Measurements from ENCODE around the gene DPYSL5. TPM values are rescaled to one million over a fixed set of nuclear protein-coding genes. Genes with fewer than 3 reads are reported as not detected.

Gene DPYSL5
- total RNA-seq, 1 donor from 2014 or later, result 0.11 TPM

DNA sequence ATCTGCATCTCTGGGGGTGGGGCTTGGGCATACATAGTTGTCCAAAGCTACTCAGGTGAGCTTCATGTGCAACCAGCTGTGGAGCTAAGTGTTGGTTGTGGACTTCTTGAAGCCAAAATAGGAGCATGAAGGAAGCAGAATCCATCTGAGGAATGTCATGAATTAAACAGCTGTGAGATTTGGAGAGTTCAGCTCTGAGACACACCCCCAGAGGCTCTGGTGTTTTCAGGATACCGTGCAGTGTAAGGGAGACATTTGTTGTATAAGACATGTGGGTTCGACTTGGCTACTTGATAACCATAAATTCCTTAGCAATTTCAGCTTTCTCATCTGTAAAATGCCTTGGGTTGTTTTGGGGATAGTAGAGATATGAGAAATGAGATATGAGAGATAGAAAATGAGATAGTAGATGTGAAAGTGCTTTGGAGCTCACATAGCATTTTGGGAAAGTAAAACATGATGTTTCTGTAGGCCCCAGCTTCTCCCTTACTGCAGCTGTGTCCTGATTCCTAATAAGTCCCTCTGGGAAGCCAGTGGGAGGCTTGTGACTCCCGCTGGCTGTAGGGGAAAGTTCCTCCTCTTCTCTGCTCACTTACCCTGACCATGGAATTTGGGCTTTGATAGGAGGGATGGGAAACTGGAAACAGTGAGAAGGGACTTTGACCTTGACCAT, 50.0 kb downstream of the DPYSL5 start:
- H3K36me3 Mint-ChIP-seq (ENCODE audit: unreplicated experiment), result no peaks in the 10 kb centered on the region
- H3K27me3 Mint-ChIP-seq (ENCODE audit: unreplicated experiment), result peaks cover 47% of the 10 kb centered on the region
- peaks cover 11% of the 10 kb centered on the region for H3K9me3 Mint-ChIP-seq (ENCODE audit: unreplicated experiment)
- peak; percentile 11 for DNase-seq (ENCODE audit: extremely low spot score, unreplicated experiment)
- H3K4me3 Mint-ChIP-seq (ENCODE audit: unreplicated experiment), result no peak overlapping the region
- no peak overlapping the region for H3K27ac Mint-ChIP-seq (ENCODE audit: unreplicated experiment)
- H3K4me1 Mint-ChIP-seq (ENCODE audit: unreplicated experiment), result peaks cover 7% of the 10 kb centered on the region
- TF ChIP-seq, protein P1, sequence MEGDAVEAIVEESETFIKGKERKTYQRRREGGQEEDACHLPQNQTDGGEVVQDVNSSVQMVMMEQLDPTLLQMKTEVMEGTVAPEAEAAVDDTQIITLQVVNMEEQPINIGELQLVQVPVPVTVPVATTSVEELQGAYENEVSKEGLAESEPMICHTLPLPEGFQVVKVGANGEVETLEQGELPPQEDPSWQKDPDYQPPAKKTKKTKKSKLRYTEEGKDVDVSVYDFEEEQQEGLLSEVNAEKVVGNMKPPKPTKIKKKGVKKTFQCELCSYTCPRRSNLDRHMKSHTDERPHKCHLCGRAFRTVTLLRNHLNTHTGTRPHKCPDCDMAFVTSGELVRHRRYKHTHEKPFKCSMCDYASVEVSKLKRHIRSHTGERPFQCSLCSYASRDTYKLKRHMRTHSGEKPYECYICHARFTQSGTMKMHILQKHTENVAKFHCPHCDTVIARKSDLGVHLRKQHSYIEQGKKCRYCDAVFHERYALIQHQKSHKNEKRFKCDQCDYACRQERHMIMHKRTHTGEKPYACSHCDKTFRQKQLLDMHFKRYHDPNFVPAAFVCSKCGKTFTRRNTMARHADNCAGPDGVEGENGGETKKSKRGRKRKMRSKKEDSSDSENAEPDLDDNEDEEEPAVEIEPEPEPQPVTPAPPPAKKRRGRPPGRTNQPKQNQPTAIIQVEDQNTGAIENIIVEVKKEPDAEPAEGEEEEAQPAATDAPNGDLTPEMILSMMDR (IDR thresholded peaks at IDR 0.05), result no peak

DNA sequence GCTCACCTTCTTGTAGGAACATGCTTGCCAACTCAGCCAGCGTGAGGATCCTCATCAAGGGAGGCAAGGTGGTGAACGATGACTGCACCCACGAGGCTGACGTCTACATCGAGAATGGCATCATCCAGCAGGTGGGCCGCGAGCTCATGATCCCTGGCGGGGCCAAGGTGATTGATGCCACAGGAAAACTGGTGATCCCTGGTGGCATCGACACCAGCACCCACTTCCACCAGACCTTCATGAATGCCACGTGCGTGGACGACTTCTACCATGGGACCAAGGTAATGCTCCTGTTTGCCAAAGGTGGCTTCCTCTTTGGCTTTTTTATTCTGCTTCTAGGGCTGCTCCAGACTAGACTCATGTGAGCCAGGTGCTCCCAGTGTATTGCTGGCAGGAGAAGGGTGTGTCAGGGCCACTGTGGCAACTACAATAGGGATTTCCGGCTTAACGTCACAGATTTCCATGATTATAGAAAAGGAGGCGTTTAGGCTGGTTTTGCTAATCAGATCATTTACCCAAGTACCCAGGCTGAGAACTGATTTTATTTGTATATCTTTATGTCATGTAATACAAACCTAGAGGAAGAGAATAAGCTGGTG, 50.6 kb downstream of the DPYSL5 start:
- H3K27me3 Mint-ChIP-seq (ENCODE audit: unreplicated experiment), result peaks cover 40% of the 10 kb centered on the region
- peaks cover 7% of the 10 kb centered on the region for H3K4me1 Mint-ChIP-seq (ENCODE audit: unreplicated experiment)
- TF ChIP-seq, protein P1 (IDR thresholded peaks at IDR 0.05), result no peak
- H3K9me3 Mint-ChIP-seq (ENCODE audit: unreplicated experiment), result peaks cover 11% of the 10 kb centered on the region
- no peak overlapping the region for H3K27ac Mint-ChIP-seq (ENCODE audit: unreplicated experiment)
- H3K36me3 Mint-ChIP-seq (ENCODE audit: unreplicated experiment), result no peaks in the 10 kb centered on the region
- no peak overlapping the region for H3K4me3 Mint-ChIP-seq (ENCODE audit: unreplicated experiment)
- peak; percentile 71 for DNase-seq (ENCODE audit: extremely low spot score, unreplicated experiment)

DNA sequence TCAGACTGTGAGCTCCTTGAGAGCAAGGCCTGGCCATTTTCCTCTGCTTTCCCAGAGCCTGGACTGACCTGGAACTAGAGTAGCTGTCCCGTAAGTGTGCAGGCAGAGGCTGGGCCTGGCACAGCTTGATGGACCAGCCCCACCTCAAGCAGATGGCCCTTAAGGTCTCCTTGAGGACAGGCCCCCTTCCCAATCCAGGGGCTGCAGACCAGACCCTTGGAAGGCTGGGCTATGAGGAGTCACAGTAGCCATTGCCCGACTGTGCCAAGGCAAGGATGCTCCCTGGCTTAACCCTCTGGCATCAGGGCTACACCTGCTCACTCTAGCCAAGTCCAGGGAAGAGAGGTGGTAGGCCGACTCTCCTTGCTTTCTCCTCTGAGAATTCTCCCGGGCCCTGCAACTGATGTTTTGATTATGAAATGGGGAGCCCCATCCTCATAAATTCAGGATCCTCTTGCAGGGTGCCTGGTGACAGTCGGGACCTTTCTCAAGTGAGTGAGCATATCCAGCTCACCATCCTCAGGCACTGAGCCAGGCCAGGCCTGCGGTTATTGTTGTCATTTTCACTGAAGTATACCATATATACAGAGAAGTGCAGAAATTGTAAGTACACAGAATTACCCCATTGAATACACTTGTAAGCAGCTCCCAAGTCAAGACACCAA, 51.7 kb downstream of the DPYSL5 start:
- Mint-ChIP-seq H3K4me3 (ENCODE audit: unreplicated experiment) (no peak overlapping the region), H3K9me3 (ENCODE audit: unreplicated experiment) (peaks cover 11% of the 10 kb centered on the region), H3K27ac (ENCODE audit: unreplicated experiment) (no peak overlapping the region), H3K4me1 (ENCODE audit: unreplicated experiment) (peaks cover 7% of the 10 kb centered on the region), H3K36me3 (ENCODE audit: unreplicated experiment) (no peaks in the 10 kb centered on the region), H3K27me3 (ENCODE audit: unreplicated experiment) (peaks cover 37% of the 10 kb centered on the region)
- TF ChIP-seq, protein P1 (IDR thresholded peaks at IDR 0.05), result no peak
- DNase-seq (ENCODE audit: extremely low spot score, unreplicated experiment), result peak; percentile 44

GRCh38 chr2:26900831-26901321, 52.9 kb downstream of the DPYSL5 start:
- Mint-ChIP-seq H3K4me3 (ENCODE audit: unreplicated experiment) (no peak overlapping the region), H3K9me3 (ENCODE audit: unreplicated experiment) (peaks cover 11% of the 10 kb centered on the region), H3K27me3 (ENCODE audit: unreplicated experiment) (peaks cover 38% of the 10 kb centered on the region), H3K27ac (ENCODE audit: unreplicated experiment) (no peak overlapping the region), H3K36me3 (ENCODE audit: unreplicated experiment) (no peaks in the 10 kb centered on the region), H3K4me1 (ENCODE audit: unreplicated experiment) (peaks cover 7% of the 10 kb centered on the region)
- TF ChIP-seq, protein P1 (IDR thresholded peaks at IDR 0.05), result no peak
- peak; percentile 51 for DNase-seq (ENCODE audit: extremely low spot score, unreplicated experiment)
